H1 (cell line): ENCODE data around the gene WDR7. TPM values are rescaled to one million over a fixed set of nuclear protein-coding genes. Genes with fewer than 3 reads are reported as not detected.

Experiments
- FOSL1 ChIP-seq: IDR thresholded peaks from 2 replicates; pipeline ENCODE4 v1.6.1; 2011; ENCODE audit warnings: mild to moderate bottlenecking, low read depth, low read length, moderate library complexity; ENCODE audit not compliant: insufficient read depth
- NANOG ChIP-seq: IDR thresholded peaks from 2 replicates; pipeline ENCODE4 v1.6.1; 2011; ENCODE audit warnings: low read length, low read depth, mild to moderate bottlenecking, inconsistent platforms; ENCODE audit not compliant: insufficient read depth, poor library complexity, severe bottlenecking
- RNF2 ChIP-seq: fragments of 200-900, 300-1000 bp; sonication (generic); IDR thresholded peaks from 2 replicates; pipeline ENCODE4 v1.7.1; 2016; ENCODE audit warnings: borderline replicate concordance, low read depth, mild to moderate bottlenecking, antibody characterized with exemption, low read length; ENCODE audit not compliant: poor library complexity, severe bottlenecking; ENCODE audit errors: missing control alignments
- SP2 ChIP-seq: IDR thresholded peaks from 2 replicates; pipeline ENCODE4 v1.6.1; 2012; ENCODE audit warnings: mild to moderate bottlenecking, low read length, inconsistent platforms
- TAF7 ChIP-seq: optimal IDR thresholded peaks from 2 replicates; pipeline ENCODE3; 2011; ENCODE audit warnings: low read depth, mild to moderate bottlenecking, inconsistent platforms, low read length, moderate library complexity, borderline replicate concordance
- polyA plus RNA-seq, 7 experiments: library from polyadenylated mRNA; depleted of rRNA in 3 of 7; stranded (reverse) in 5 of 7; unstranded in 2 of 7; fragments of >200 nt in 5 of 7; fragments of 200-250 nt in 2 of 7; gene quantifications; 1 replicate in 5 of 7; 2 replicates in 1 of 7; 4 replicates in 1 of 7; pipeline versions ENCODE4 v1.2.1 to v1.2.3, GENCODE V29; 2011 to 2013; ENCODE audit warnings: missing spikeins in 2 of 7, mixed read lengths in 2 of 7
- total RNA-seq: library from RNA; stranded (reverse); fragmentation: NEBNext Ultra II Directional; extraction: Animal tissue kit (Norgen Biotek cat#: 25700); gene quantifications from 2 replicates; pipeline ENCODE4 v1.2.1, GENCODE V29; 2021
- TF ChIP-seq, protein P1 (sequence below): IDR thresholded peaks from 2 replicates; pipeline ENCODE4 v1.6.1; 2011; ENCODE audit warnings: low read length, improper control_type of control experiment
- TF ChIP-seq, protein P2 (sequence below): fragments of 300-600 bp; sonication (generic); IDR thresholded peaks from 2 replicates; pipeline ENCODE4 v1.7.1; 2012; ENCODE audit warnings: low read length, moderate library complexity, mild to moderate bottlenecking, inconsistent platforms; ENCODE audit not compliant: insufficient replicate concordance

Gene WDR7
- total and polyA plus RNA-seq, 2 of the 8 experiments (the other 6 are each of a cell fraction or from before 2014, with no cell fraction given) = 5.5 to 15.2 TPM

DNA sequence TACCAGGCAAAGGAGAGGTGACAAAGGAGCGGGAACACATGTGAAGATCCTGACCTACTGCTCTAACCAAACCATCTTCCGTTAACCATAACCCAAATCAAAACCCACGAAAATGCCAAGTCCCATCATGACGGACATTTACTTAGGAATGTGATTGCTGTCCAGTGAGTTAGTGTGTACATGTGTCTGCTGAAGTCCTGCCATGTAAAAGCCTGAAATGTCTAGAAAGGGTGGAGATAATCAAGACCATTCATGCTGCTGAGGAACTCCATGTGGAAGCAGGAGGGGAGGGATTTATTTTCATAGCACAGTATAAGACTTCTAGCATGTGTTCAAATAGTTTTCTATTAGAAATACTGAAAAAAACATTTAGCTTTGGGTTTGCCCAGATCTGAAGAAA lies 358.7 kb downstream of the WDR7 start (continued):
- TF ChIP-seq, protein P1, sequence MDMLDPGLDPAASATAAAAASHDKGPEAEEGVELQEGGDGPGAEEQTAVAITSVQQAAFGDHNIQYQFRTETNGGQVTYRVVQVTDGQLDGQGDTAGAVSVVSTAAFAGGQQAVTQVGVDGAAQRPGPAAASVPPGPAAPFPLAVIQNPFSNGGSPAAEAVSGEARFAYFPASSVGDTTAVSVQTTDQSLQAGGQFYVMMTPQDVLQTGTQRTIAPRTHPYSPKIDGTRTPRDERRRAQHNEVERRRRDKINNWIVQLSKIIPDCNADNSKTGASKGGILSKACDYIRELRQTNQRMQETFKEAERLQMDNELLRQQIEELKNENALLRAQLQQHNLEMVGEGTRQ = no peak
- TF ChIP-seq FOSL1 = no peak
- TF ChIP-seq NANOG = no peak
- TF ChIP-seq RNF2 = no peak
- TF ChIP-seq TAF7 = no peak
- TF ChIP-seq, protein P2, sequence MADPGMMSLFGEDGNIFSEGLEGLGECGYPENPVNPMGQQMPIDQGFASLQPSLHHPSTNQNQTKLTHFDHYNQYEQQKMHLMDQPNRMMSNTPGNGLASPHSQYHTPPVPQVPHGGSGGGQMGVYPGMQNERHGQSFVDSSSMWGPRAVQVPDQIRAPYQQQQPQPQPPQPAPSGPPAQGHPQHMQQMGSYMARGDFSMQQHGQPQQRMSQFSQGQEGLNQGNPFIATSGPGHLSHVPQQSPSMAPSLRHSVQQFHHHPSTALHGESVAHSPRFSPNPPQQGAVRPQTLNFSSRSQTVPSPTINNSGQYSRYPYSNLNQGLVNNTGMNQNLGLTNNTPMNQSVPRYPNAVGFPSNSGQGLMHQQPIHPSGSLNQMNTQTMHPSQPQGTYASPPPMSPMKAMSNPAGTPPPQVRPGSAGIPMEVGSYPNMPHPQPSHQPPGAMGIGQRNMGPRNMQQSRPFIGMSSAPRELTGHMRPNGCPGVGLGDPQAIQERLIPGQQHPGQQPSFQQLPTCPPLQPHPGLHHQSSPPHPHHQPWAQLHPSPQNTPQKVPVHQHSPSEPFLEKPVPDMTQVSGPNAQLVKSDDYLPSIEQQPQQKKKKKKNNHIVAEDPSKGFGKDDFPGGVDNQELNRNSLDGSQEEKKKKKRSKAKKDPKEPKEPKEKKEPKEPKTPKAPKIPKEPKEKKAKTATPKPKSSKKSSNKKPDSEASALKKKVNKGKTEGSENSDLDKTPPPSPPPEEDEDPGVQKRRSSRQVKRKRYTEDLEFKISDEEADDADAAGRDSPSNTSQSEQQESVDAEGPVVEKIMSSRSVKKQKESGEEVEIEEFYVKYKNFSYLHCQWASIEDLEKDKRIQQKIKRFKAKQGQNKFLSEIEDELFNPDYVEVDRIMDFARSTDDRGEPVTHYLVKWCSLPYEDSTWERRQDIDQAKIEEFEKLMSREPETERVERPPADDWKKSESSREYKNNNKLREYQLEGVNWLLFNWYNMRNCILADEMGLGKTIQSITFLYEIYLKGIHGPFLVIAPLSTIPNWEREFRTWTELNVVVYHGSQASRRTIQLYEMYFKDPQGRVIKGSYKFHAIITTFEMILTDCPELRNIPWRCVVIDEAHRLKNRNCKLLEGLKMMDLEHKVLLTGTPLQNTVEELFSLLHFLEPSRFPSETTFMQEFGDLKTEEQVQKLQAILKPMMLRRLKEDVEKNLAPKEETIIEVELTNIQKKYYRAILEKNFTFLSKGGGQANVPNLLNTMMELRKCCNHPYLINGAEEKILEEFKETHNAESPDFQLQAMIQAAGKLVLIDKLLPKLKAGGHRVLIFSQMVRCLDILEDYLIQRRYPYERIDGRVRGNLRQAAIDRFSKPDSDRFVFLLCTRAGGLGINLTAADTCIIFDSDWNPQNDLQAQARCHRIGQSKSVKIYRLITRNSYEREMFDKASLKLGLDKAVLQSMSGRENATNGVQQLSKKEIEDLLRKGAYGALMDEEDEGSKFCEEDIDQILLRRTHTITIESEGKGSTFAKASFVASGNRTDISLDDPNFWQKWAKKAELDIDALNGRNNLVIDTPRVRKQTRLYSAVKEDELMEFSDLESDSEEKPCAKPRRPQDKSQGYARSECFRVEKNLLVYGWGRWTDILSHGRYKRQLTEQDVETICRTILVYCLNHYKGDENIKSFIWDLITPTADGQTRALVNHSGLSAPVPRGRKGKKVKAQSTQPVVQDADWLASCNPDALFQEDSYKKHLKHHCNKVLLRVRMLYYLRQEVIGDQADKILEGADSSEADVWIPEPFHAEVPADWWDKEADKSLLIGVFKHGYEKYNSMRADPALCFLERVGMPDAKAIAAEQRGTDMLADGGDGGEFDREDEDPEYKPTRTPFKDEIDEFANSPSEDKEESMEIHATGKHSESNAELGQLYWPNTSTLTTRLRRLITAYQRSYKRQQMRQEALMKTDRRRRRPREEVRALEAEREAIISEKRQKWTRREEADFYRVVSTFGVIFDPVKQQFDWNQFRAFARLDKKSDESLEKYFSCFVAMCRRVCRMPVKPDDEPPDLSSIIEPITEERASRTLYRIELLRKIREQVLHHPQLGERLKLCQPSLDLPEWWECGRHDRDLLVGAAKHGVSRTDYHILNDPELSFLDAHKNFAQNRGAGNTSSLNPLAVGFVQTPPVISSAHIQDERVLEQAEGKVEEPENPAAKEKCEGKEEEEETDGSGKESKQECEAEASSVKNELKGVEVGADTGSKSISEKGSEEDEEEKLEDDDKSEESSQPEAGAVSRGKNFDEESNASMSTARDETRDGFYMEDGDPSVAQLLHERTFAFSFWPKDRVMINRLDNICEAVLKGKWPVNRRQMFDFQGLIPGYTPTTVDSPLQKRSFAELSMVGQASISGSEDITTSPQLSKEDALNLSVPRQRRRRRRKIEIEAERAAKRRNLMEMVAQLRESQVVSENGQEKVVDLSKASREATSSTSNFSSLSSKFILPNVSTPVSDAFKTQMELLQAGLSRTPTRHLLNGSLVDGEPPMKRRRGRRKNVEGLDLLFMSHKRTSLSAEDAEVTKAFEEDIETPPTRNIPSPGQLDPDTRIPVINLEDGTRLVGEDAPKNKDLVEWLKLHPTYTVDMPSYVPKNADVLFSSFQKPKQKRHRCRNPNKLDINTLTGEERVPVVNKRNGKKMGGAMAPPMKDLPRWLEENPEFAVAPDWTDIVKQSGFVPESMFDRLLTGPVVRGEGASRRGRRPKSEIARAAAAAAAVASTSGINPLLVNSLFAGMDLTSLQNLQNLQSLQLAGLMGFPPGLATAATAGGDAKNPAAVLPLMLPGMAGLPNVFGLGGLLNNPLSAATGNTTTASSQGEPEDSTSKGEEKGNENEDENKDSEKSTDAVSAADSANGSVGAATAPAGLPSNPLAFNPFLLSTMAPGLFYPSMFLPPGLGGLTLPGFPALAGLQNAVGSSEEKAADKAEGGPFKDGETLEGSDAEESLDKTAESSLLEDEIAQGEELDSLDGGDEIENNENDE = no peak
- TF ChIP-seq SP2 = no peak
